SK-N-SH (cell line): ENCODE measurements around the gene KRTAP10-1.

Source experiments
- EZH2phosphoT487 ChIP-seq: fragments of 200-600 bp; sonication (generic); IDR thresholded peaks from 2 replicates; pipeline ENCODE4 v1.6.1; 2017; ENCODE audit warnings: low read depth, mixed run types, mild to moderate bottlenecking, antibody characterized with exemption, moderate library complexity, borderline replicate concordance
- RAD21 ChIP-seq: IDR thresholded peaks from 2 replicates; pipeline ENCODE4 v1.6.1; 2012; ENCODE audit warnings: mild to moderate bottlenecking, low read length
- TAF1 ChIP-seq: IDR thresholded peaks from 2 replicates; pipeline ENCODE4 v1.6.1; 2012; ENCODE audit warnings: low read depth, mild to moderate bottlenecking, low read length, moderate library complexity, borderline replicate concordance
- TF ChIP-seq, protein P1 (sequence below): fragments of 150-350 bp; IDR thresholded peaks from 2 replicates; pipeline ENCODE4 v1.6.1; 2017; ENCODE audit warnings: antibody characterized with exemption, low read length, low read depth, borderline replicate concordance
- TF ChIP-seq, protein P2 (sequence below): fragments of 200-600 bp; sonication (generic); IDR thresholded peaks from 2 replicates; pipeline ENCODE4 v1.6.1; 2017; ENCODE audit warnings: antibody characterized with exemption, mild to moderate bottlenecking, moderate library complexity

DNA sequence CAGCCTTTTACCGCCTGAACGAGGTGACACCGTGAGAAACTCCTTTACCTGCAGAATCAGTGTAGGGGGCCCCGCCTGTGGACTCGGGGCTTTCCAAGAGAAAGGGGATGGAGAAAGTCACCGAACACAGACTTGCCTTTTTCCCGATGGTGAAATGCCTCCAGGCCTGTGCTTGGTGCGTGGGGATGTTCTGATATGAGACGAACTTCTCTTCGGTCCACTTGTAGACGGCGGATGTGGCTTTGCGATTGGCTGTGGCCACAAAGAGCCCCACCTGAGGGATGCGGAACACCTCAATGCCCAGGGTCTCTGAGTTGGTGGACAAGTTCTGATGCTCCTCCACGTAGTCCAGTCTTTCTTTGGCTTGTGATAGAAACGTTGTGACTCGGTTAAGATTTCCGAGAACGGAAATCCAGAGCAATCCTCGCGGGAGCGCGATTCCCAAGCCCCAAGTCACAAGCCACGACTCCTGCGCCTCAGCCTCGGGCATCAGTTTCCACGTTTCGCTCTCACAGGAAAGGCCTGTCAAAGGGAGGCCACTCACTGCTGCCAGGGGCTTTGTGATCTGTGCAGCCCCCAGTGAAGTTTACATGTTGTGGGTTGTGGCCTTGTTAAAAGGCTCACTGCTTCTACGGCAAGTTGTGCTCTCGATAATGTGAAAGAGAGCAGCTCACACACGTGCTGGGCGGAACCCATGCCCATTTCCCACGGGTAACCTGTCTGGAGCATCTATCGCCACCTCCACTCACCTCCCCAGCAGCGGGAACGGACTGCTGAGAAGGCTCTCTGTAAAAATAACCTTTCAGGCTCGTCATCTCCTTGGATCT lies 12.6 kb downstream of the KRTAP10-1 start:
- no peak for TF ChIP-seq RAD21
- TF ChIP-seq, protein P1, sequence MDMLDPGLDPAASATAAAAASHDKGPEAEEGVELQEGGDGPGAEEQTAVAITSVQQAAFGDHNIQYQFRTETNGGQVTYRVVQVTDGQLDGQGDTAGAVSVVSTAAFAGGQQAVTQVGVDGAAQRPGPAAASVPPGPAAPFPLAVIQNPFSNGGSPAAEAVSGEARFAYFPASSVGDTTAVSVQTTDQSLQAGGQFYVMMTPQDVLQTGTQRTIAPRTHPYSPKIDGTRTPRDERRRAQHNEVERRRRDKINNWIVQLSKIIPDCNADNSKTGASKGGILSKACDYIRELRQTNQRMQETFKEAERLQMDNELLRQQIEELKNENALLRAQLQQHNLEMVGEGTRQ = no peak
- TF ChIP-seq, protein P2, sequence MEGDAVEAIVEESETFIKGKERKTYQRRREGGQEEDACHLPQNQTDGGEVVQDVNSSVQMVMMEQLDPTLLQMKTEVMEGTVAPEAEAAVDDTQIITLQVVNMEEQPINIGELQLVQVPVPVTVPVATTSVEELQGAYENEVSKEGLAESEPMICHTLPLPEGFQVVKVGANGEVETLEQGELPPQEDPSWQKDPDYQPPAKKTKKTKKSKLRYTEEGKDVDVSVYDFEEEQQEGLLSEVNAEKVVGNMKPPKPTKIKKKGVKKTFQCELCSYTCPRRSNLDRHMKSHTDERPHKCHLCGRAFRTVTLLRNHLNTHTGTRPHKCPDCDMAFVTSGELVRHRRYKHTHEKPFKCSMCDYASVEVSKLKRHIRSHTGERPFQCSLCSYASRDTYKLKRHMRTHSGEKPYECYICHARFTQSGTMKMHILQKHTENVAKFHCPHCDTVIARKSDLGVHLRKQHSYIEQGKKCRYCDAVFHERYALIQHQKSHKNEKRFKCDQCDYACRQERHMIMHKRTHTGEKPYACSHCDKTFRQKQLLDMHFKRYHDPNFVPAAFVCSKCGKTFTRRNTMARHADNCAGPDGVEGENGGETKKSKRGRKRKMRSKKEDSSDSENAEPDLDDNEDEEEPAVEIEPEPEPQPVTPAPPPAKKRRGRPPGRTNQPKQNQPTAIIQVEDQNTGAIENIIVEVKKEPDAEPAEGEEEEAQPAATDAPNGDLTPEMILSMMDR = no peak
- TF ChIP-seq TAF1 = no peak
- no peak for TF ChIP-seq EZH2phosphoT487
